GM23338 (cell line): Measurements from ENCODE around the gene ZNF594.

ENCODE experiments used
- EZH2 ChIP-seq: fragments of 200-600 bp; sonication (generic); IDR thresholded peaks from one replicate; pipeline ENCODE4 v1.8.0; 2017; ENCODE audit warnings: antibody characterized with exemption, mild to moderate bottlenecking, low read depth; ENCODE audit not compliant: unreplicated experiment
- EZH2phosphoT487 ChIP-seq: fragments of 200-600 bp; sonication (generic); IDR thresholded peaks from one replicate; pipeline ENCODE4 v1.8.1; 2018; ENCODE audit warnings: antibody characterized with exemption; ENCODE audit not compliant: unreplicated experiment
- JUNB ChIP-seq: IDR thresholded peaks from one replicate; pipeline ENCODE4 v1.6.1; 2016; ENCODE audit warnings: antibody characterized with exemption; ENCODE audit not compliant: unreplicated experiment
- POLR2AphosphoS5 ChIP-seq: IDR thresholded peaks from 2 replicates; pipeline ENCODE4 v1.6.1; 2016; ENCODE audit warnings: antibody characterized with exemption, low read depth
- ZNF331 ChIP-seq: fragments of 250-450 bp; sonication (Bioruptor Pico); IDR thresholded peaks from 2 replicates; pipeline ENCODE4 v1.5.0; 2020; ENCODE audit warnings: low read depth, mild to moderate bottlenecking, moderate library complexity
- TF ChIP-seq, protein P1 (sequence below), 2 experiments: fragments of 200-600 bp in 1 of 2; sonication (generic) in 1 of 2; conservative IDR thresholded peaks; 2 replicates each; pipeline versions ENCODE4 v1.5.1 to v1.6.1; 2016 to 2017; ENCODE audit warnings: antibody characterized with exemption in 2 of 2, low read depth in 2 of 2, mild to moderate bottlenecking in 2 of 2, moderate library complexity in 1 of 2
- TF ChIP-seq, protein P2 (sequence below): IDR thresholded peaks from 2 replicates; pipeline ENCODE4 v1.6.1; 2016; ENCODE audit warnings: antibody characterized with exemption

DNA sequence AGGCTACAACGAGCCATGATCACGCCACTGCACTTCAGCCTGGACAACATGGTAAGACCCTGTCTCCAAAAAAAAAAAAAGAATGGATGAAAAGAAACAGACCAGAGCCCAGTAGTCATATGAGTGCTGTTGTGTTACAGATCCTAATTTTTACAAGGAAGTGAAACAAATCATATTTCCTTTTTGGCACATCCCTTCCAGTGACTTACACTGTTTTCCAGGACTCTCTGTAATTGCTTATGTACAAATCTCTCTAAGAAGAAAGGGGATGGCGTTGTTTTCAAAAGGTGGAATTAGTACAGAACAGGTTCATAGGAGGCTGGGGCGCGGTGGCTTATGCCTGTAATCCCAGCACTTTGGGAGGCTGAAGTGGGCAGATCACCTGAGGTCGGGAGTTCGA lies 19.8 kb upstream of the ZNF594 start:
- TF ChIP-seq POLR2AphosphoS5 (no peak), EZH2 (no peak), EZH2phosphoT487 (no peak), JUNB (no peak), ZNF331 (CRISPR knock-in tag) (no peak)
- TF ChIP-seq, protein P1, sequence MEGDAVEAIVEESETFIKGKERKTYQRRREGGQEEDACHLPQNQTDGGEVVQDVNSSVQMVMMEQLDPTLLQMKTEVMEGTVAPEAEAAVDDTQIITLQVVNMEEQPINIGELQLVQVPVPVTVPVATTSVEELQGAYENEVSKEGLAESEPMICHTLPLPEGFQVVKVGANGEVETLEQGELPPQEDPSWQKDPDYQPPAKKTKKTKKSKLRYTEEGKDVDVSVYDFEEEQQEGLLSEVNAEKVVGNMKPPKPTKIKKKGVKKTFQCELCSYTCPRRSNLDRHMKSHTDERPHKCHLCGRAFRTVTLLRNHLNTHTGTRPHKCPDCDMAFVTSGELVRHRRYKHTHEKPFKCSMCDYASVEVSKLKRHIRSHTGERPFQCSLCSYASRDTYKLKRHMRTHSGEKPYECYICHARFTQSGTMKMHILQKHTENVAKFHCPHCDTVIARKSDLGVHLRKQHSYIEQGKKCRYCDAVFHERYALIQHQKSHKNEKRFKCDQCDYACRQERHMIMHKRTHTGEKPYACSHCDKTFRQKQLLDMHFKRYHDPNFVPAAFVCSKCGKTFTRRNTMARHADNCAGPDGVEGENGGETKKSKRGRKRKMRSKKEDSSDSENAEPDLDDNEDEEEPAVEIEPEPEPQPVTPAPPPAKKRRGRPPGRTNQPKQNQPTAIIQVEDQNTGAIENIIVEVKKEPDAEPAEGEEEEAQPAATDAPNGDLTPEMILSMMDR (conservative IDR thresholded peaks at IDR 0.05; ENCODE audit: low read depth in 2 of 2) = no peak
- TF ChIP-seq, protein P2, sequence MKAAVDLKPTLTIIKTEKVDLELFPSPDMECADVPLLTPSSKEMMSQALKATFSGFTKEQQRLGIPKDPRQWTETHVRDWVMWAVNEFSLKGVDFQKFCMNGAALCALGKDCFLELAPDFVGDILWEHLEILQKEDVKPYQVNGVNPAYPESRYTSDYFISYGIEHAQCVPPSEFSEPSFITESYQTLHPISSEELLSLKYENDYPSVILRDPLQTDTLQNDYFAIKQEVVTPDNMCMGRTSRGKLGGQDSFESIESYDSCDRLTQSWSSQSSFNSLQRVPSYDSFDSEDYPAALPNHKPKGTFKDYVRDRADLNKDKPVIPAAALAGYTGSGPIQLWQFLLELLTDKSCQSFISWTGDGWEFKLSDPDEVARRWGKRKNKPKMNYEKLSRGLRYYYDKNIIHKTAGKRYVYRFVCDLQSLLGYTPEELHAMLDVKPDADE = no peak
